Measurements from ENCODE around the gene GZMB.

GRCh38 chr14:24629521-24629920 lies 4.5 kb downstream of the GZMB start:
- TF ChIP-seq CTCF (IDR thresholded peaks at IDR 0.05; ENCODE audit: low read depth, low read length) (no peak), EZH2phosphoT487 (IDR thresholded peaks at IDR 0.05; ENCODE audit: low read depth) (no peak)

All from OCI-LY3 (cell line).